SKM-1 (cell line): ENCODE data around the gene NFE2L2.
"Not testable (repeated sequence)": the region's sequence is repeated elsewhere in the genome, so short reads cannot be mapped to it uniquely, and the experiment has no call there.

Experiments
- DNase-seq: peaks from one replicate; lab custom pipeline; 2025; ENCODE audit not compliant: unreplicated experiment; lab: John Stamatoyannopoulos, UW

Gene NFE2L2

GRCh38 chr2:177239932-177240630 is 24.4 kb downstream of the NFE2L2 start:
- peak; percentile 95 for DNase-seq

GRCh38 chr2:177239053-177239452 is 25.5 kb downstream of the NFE2L2 start:
- DNase-seq, result no peak

- DNase-seq, result no peak
Measured at GRCh38 chr2:177237932-177238331, 26.6 kb downstream of the NFE2L2 start.

GRCh38 chr2:177235855-177236437 is 28.6 kb downstream of the NFE2L2 start:
- no peak for DNase-seq

- DNase-seq, result no peak
Measured at GRCh38 chr2:177234267-177234666, 30.3 kb downstream of the NFE2L2 start.

GRCh38 chr2:177232098-177232704 is 32.3 kb downstream of the NFE2L2 start:
- DNase-seq, result no peak

GRCh38 chr2:177231270-177231669 is 33.3 kb downstream of the NFE2L2 start:
- no peak for DNase-seq

- no peak for DNase-seq
Measured at GRCh38 chr2:177229442-177230242, 34.9 kb downstream of the NFE2L2 start.

GRCh38 chr2:177225965-177226360 is 38.6 kb downstream of the NFE2L2 start:
- DNase-seq, result no peak

- DNase-seq, result not testable (repeated sequence)
Measured at GRCh38 chr2:177223436-177223835, 41.1 kb downstream of the NFE2L2 start.

GRCh38 chr2:177221970-177222369 is 42.6 kb downstream of the NFE2L2 start:
- no peak for DNase-seq

- DNase-seq, result no peak
Measured at GRCh38 chr2:177221534-177221933, 43.0 kb downstream of the NFE2L2 start.

- not testable (repeated sequence) for DNase-seq
Measured at GRCh38 chr2:177219787-177220186, 44.7 kb downstream of the NFE2L2 start.

GRCh38 chr2:177217247-177217843 is 47.2 kb downstream of the NFE2L2 start:
- no peak for DNase-seq

GRCh38 chr2:177212891-177213856 is 51.4 kb downstream of the NFE2L2 start:
- peak; percentile 82 for DNase-seq

GRCh38 chr2:177212106-177212890 is 52.2 kb downstream of the NFE2L2 start, which contains the start of gene HNRNPA3:
HNRNPA3 (plus strand) TSS chr2:177212794; CDS start chr2:177212800, 6 bp downstream.
- peak; percentile 94 for DNase-seq

- no peak for DNase-seq
Measured at GRCh38 chr2:177211576-177212105, 52.9 kb downstream of the NFE2L2 start.

- DNase-seq, result no peak
Measured at GRCh38 chr2:177211169-177211568, 53.4 kb downstream of the NFE2L2 start.

GRCh38 chr2:177207101-177207500 is 57.4 kb downstream of the NFE2L2 start:
- DNase-seq, result no peak
